Measurements from ENCODE around the gene CHGA. TPM values are rescaled to one million over a fixed set of nuclear protein-coding genes. Genes with fewer than 3 reads are reported as not detected.

CHGA gene
- total and polyA plus RNA-seq, 7 donors = 0.04 to 0.87 (median 0.15) TPM; not detected in 3

DNA sequence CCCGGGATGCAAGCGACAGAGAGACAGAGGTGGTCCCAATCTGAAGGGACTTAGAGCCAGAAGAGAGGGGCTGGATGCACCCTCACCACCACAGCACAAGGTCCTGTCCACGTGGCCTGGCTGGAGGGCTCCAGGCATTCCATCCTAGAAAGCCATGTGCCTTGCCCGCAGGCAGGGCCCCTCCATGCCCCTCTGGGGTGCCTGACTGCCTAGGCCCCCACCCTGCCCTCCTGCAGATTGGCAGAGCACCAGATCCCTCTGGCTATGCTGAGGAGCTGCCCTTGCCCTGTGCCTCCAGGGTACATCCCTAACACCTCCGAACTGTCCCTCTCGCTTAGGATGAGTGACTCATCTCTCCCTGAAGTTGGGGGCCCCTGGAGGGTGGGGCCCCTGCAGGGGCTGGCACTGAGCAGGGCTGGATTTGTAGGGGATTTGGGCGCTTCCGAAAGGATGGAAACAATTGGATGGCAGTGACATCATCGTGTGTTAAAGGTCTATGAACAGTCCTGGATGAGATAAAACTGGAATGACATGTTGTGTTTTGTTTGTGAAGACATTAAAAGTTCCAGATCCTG lies 50.9 kb downstream of the CHGA start:
- H3K27ac ChIP-seq = no peak overlapping the region
- intact Hi-C loops (cut with DNase I) = no loop called here
- DNase-seq = peak in 1 of 2 donors; percentile 32

DNA sequence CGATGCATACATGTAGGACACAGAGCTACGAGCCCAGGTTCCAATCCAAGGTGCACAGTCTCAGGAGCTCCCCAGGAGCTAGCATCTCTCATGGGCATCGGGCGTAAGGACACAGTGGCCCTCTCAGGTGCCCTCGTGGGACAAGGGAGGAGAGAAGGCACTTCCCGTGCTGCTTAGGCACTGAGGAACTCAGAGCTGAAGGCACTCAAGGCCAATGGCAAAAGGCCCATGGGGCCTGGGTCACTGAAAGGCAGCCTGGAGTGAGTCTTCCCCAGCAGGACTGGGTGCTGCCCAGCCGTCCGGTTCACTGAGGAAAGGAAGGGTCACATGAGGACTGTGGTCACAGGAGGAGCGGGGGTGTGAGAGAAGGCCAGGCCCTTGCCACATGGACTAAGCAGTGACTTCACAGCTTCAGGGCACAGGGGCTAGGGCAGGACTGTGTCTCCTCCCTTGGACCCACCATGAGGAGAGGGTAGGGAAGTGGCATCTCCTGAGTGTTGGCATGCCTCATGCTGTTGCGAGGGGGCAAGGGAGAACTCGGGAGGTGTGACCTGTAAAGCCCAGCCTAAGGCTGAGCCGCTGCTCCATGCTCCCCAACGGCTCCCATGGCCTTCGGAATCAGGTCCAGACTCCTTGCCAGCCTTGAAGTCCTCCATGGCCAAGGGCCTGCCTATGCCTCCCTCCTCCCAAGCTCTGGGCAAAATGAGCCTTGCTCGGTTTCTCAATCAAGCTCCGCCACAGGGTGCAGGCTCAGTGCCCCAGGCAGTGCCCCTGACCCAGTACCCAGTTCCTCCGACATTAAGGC lies 51.8 kb downstream of the CHGA start:
- H3K4me3 ChIP-seq = no peak overlapping the region
- ATAC-seq = no peak
- peak in 1 of 2 donors; percentile 4 for DNase-seq
- intact Hi-C loops (cut with DNase I) = no loop called here
- no peaks in the 10 kb centered on the region for H3K4me1 ChIP-seq
- H3K27ac ChIP-seq = no peak overlapping the region
- 93 to 95% (median 95%) methylated on average over 17 of the region's 17 CpGs for WGBS, 3 donors
- peaks cover 12% of the 10 kb centered on the region for H3K9me3 ChIP-seq
- TF ChIP-seq, protein P1, sequence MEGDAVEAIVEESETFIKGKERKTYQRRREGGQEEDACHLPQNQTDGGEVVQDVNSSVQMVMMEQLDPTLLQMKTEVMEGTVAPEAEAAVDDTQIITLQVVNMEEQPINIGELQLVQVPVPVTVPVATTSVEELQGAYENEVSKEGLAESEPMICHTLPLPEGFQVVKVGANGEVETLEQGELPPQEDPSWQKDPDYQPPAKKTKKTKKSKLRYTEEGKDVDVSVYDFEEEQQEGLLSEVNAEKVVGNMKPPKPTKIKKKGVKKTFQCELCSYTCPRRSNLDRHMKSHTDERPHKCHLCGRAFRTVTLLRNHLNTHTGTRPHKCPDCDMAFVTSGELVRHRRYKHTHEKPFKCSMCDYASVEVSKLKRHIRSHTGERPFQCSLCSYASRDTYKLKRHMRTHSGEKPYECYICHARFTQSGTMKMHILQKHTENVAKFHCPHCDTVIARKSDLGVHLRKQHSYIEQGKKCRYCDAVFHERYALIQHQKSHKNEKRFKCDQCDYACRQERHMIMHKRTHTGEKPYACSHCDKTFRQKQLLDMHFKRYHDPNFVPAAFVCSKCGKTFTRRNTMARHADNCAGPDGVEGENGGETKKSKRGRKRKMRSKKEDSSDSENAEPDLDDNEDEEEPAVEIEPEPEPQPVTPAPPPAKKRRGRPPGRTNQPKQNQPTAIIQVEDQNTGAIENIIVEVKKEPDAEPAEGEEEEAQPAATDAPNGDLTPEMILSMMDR (IDR thresholded peaks at IDR 0.05) = no peak
- H3K36me3 ChIP-seq (ENCODE audit: insufficient read depth in 1 of 2, low read depth in 1 of 2) = no peaks in the 10 kb centered on the region
- no peaks in the 10 kb centered on the region for H3K27me3 ChIP-seq (ENCODE audit: insufficient read depth in 3 of 3, low read length in 2 of 3)

More for the DNA sequence above, 50.9 kb downstream of the CHGA start:
- H3K36me3 ChIP-seq (ENCODE audit: insufficient read depth in 1 of 2, low read depth in 1 of 2) = no peaks in the 10 kb centered on the region
- TF ChIP-seq, protein P1 (IDR thresholded peaks at IDR 0.05) = no peak
- no peak overlapping the region for H3K4me3 ChIP-seq
- no peaks in the 10 kb centered on the region for H3K27me3 ChIP-seq (ENCODE audit: insufficient read depth in 3 of 3, low read length in 2 of 3)
- peaks cover 9% of the 10 kb centered on the region for H3K9me3 ChIP-seq
- H3K4me1 ChIP-seq = no peaks in the 10 kb centered on the region
- ATAC-seq = peak in 2 of 4 donors; percentile 13 to 23
- WGBS, 3 donors = 64 to 68% (median 68%) methylated on average over 9 of the region's 9 CpGs

DNA sequence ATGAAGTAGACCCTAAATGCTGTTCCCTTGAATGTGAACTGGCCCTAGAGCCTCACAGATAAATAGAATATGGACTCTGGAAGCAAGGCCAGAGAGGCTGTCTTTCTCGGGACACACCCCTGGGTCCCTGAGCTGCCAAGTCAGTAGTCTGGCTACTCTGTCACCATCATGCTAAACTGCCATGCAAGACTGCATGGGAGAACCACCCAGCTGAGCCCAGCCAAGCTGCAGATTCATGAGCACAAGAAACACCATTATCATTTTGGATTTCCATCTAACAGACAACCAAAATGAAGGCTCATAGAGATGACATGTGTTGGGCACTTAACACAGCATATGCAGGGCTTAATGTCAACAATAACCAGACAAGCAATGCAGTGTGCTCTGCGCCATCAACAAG lies 53.3 kb downstream of the CHGA start:
- no peaks in the 10 kb centered on the region for H3K4me1 ChIP-seq
- no peak overlapping the region for H3K4me3 ChIP-seq
- TF ChIP-seq, protein P1 (IDR thresholded peaks at IDR 0.05) = no peak
- H3K27me3 ChIP-seq (ENCODE audit: insufficient read depth in 3 of 3, low read length in 2 of 3) = no peaks in the 10 kb centered on the region
- ATAC-seq (no peak), DNase-seq (no peak)
- no peaks in the 10 kb centered on the region for H3K36me3 ChIP-seq (ENCODE audit: insufficient read depth in 1 of 2, low read depth in 1 of 2)
- WGBS, 3 donors = 92 to 100% (median 96%) methylated on average over 2 of the region's 2 CpGs
- intact Hi-C loops (cut with DNase I) = no loop called here
- H3K9me3 ChIP-seq = peaks cover 12% of the 10 kb centered on the region
- no peak overlapping the region for H3K27ac ChIP-seq

DNA sequence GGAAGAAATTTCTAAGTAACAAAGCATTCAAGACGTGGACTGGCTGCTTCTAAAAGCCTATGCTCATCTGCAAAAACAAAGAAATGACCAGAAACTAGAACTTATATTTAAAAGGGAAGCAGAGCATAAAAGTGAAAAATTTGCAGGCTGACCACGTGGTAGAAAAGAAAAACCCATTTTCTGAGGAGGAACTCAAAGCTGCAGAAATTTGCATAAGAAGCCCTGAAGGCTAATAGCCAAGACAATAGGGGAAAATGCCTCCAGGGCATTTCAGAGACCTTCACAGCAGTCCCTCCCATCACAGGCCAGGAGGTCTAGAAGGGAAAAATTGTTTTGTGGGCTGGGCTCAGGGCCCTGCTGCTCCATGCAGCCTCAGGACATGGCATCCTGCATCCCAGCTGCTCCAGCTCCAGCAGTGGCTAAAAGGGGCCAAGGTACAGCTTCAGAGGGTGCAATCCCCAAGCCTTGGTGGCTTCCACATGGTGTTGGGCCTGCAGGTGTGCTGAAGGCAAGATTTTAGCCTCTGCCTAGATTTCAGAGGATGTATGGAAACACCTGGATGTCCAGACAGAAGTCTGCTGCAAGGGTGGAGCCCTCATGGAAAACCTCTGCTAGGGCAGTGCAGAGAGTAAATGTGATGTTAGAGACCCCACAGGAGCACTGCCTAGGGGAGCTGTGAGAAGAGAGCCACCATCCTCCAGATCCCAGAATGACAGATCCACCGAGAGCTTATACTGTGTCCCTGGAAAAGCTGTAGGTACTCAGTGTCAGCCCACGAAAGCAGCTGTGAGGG lies 55.5 kb downstream of the CHGA start:
- 87 to 95% (median 94%) methylated on average over 4 of the region's 4 CpGs for WGBS, 3 donors
- intact Hi-C loops (cut with DNase I) = no loop called here
- Histone ChIP-seq H3K27me3 (ENCODE audit: insufficient read depth in 3 of 3, low read length in 2 of 3) (no peaks in the 10 kb centered on the region), H3K36me3 (ENCODE audit: insufficient read depth in 1 of 2, low read depth in 1 of 2) (no peaks in the 10 kb centered on the region), H3K9me3 (peaks cover 15% of the 10 kb centered on the region), H3K27ac (no peak overlapping the region), H3K4me3 (no peak overlapping the region), H3K4me1 (no peaks in the 10 kb centered on the region)
- ATAC-seq (no peak), DNase-seq (peak in 1 of 2 donors; percentile 15)
- TF ChIP-seq, protein P1 (IDR thresholded peaks at IDR 0.05) = no peak
